ENCODE data around the gene NKPD1.
"Not testable (repeated sequence)": the region's sequence is repeated elsewhere in the genome, so short reads cannot be mapped to it uniquely, and the experiment has no call there.

The NKPD1 gene

GRCh38 chr19:45140144-45140503, 20.7 kb downstream of the NKPD1 start:
- no peak for DNase-seq (ENCODE audit: low read depth, low spot score)

- DNase-seq (ENCODE audit: low read depth, low spot score) = no peak
Observed at GRCh38 chr19:45139286-45140143, 21.3 kb downstream of the NKPD1 start.

- no peak for DNase-seq (ENCODE audit: low read depth, low spot score)
Observed at GRCh38 chr19:45138303-45138751, 22.5 kb downstream of the NKPD1 start.

GRCh38 chr19:45137179-45137761, 23.5 kb downstream of the NKPD1 start:
- peak; percentile 82 for DNase-seq (ENCODE audit: low read depth, low spot score)

- no peak for DNase-seq (ENCODE audit: low read depth, low spot score)
Observed at GRCh38 chr19:45136507-45137178, 24.1 kb downstream of the NKPD1 start.

GRCh38 chr19:45135176-45135885, 25.5 kb downstream of the NKPD1 start:
- no peak for DNase-seq (ENCODE audit: low read depth, low spot score)

GRCh38 chr19:45133661-45134060, 27.1 kb downstream of the NKPD1 start:
- no peak for DNase-seq (ENCODE audit: low read depth, low spot score)

- DNase-seq (ENCODE audit: low read depth, low spot score) = peak; percentile 48
Observed at GRCh38 chr19:45130888-45131615, 29.7 kb downstream of the NKPD1 start.

GRCh38 chr19:45130236-45130635, 30.5 kb downstream of the NKPD1 start:
- DNase-seq (ENCODE audit: low read depth, low spot score) = no peak

- no peak for DNase-seq (ENCODE audit: low read depth, low spot score)
Observed at GRCh38 chr19:45128806-45129205, 32.0 kb downstream of the NKPD1 start.

- no peak for DNase-seq (ENCODE audit: low read depth, low spot score)
Observed at GRCh38 chr19:45128146-45128545, 32.6 kb downstream of the NKPD1 start.

- no peak for DNase-seq (ENCODE audit: low read depth, low spot score)
Observed at GRCh38 chr19:45126654-45127053, 34.1 kb downstream of the NKPD1 start.

- DNase-seq (ENCODE audit: low read depth, low spot score) = peak; percentile 64
Observed at GRCh38 chr19:45125975-45126493, 34.7 kb downstream of the NKPD1 start.

GRCh38 chr19:45125360-45125759, 35.4 kb downstream of the NKPD1 start:
- no peak for DNase-seq (ENCODE audit: low read depth, low spot score)

GRCh38 chr19:45124021-45124420, 36.8 kb downstream of the NKPD1 start:
- DNase-seq (ENCODE audit: low read depth, low spot score) = no peak

- DNase-seq (ENCODE audit: low read depth, low spot score) = peak; percentile 23
Observed at GRCh38 chr19:45123440-45123850, 37.3 kb downstream of the NKPD1 start.

GRCh38 chr19:45122832-45123231, 38.0 kb downstream of the NKPD1 start:
- no peak for DNase-seq (ENCODE audit: low read depth, low spot score)

GRCh38 chr19:45121827-45122345, 38.9 kb downstream of the NKPD1 start:
- DNase-seq (ENCODE audit: low read depth, low spot score) = no peak

- no peak for DNase-seq (ENCODE audit: low read depth, low spot score)
Observed at GRCh38 chr19:45119582-45119981, 41.2 kb downstream of the NKPD1 start.

GRCh38 chr19:45118591-45119355, 42.0 kb downstream of the NKPD1 start:
- not testable (repeated sequence) for DNase-seq (ENCODE audit: low read depth, low spot score)

Measured in astrocyte of the hippocampus (primary cell).